ENCODE results near the gene FOXD1.

DNA sequence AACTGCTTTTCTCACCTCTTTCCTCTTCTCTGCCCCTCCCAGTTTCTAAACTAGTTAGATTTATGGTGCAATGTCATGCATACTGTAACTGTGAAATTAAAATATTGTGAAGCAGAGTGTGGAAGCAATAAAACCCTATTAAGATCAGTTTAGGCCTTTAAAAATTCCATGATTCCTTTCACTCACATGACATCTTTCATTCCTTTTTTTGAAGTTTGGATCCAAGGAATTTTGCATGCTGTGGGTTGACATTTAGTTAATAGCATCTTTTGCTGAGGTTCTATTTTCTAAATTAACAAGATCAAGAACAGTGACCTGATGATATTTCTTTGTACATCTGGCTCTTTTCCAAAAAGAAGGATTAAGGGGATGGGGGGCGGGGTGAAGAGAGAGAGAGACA, 13.7 kb downstream of the FOXD1 start:
- TF ChIP-seq, protein P1, sequence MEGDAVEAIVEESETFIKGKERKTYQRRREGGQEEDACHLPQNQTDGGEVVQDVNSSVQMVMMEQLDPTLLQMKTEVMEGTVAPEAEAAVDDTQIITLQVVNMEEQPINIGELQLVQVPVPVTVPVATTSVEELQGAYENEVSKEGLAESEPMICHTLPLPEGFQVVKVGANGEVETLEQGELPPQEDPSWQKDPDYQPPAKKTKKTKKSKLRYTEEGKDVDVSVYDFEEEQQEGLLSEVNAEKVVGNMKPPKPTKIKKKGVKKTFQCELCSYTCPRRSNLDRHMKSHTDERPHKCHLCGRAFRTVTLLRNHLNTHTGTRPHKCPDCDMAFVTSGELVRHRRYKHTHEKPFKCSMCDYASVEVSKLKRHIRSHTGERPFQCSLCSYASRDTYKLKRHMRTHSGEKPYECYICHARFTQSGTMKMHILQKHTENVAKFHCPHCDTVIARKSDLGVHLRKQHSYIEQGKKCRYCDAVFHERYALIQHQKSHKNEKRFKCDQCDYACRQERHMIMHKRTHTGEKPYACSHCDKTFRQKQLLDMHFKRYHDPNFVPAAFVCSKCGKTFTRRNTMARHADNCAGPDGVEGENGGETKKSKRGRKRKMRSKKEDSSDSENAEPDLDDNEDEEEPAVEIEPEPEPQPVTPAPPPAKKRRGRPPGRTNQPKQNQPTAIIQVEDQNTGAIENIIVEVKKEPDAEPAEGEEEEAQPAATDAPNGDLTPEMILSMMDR (IDR thresholded peaks at IDR 0.05): no peak
- TF ChIP-seq POLR2A (IDR thresholded peaks at IDR 0.05): no peak

Measured in uterus (tissue), 2 donors.